HepG2 (cell line): Measurements from ENCODE around the gene GPR162. TPM values are rescaled to one million over a fixed set of nuclear protein-coding genes. Genes with fewer than 3 reads are reported as not detected.

ENCODE experiments used
- ATF7-NPFF ChIP-seq: sonication (generic); formaldehyde crosslinking; IDR thresholded peaks from 2 replicates; pipeline ENCODE4 v1.8.1; 2023; ENCODE audit warnings: mild to moderate bottlenecking, low read depth, missing genetic modification reagents, moderate library complexity
- CBFB ChIP-seq: sonication (generic); formaldehyde crosslinking; IDR thresholded peaks from 2 replicates; pipeline ENCODE4 v1.4.0; 2020; ENCODE audit warnings: missing genetic modification reagents
- E2F1 ChIP-seq: sonication (generic); formaldehyde crosslinking; IDR thresholded peaks from 2 replicates; pipeline ENCODE4 v1.5.0; 2020; ENCODE audit warnings: missing genetic modification reagents
- GFI1 ChIP-seq: sonication (generic); formaldehyde crosslinking; IDR thresholded peaks from 2 replicates; pipeline ENCODE4 v1.5.0; 2020; ENCODE audit warnings: missing genetic modification reagents, mild to moderate bottlenecking, borderline replicate concordance
- GTF2F1 ChIP-seq: fragments of 150-350 bp; IDR thresholded peaks from 2 replicates; pipeline ENCODE4 v1.6.1; 2014; ENCODE audit warnings: low read length
- MAX ChIP-seq: IDR thresholded peaks from 2 replicates; pipeline ENCODE4 v1.6.1; 2012; ENCODE audit warnings: inconsistent platforms
- MIXL1 ChIP-seq: IDR thresholded peaks from 2 replicates; pipeline ENCODE4 v1.6.1; 2016
- MLXIP ChIP-seq: sonication (generic); formaldehyde crosslinking; IDR thresholded peaks from 2 replicates; pipeline ENCODE4 v1.9.0; 2021; ENCODE audit warnings: missing genetic modification reagents, borderline replicate concordance
- MXI1 ChIP-seq: IDR thresholded peaks from 3 replicates; pipeline ENCODE4 v1.6.1; 2012; ENCODE audit warnings: low read depth, low read length, inconsistent platforms, borderline replicate concordance
- POLR2A ChIP-seq, 2 experiments: IDR thresholded peaks; 2 replicates each; pipeline ENCODE4 v1.6.1; 2011; ENCODE audit warnings: low read depth in 2 of 2, low read length in 2 of 2, mild to moderate bottlenecking in 1 of 2, moderate library complexity in 1 of 2; ENCODE audit not compliant: insufficient read depth in 1 of 2
- PPARG ChIP-seq: conservative IDR thresholded peaks from 2 replicates; pipeline ENCODE4 v1.6.1; 2016; ENCODE audit warnings: missing biosample characterization, missing genetic modification reagents
- TOPORS ChIP-seq: sonication (generic); formaldehyde crosslinking; IDR thresholded peaks from 2 replicates; pipeline ENCODE4 v1.8.0; 2023; ENCODE audit warnings: mild to moderate bottlenecking, missing genetic modification reagents
- TP53 ChIP-seq: sonication (generic); formaldehyde crosslinking; conservative IDR thresholded peaks from 2 replicates; pipeline ENCODE4 v1.4.0; 2020; ENCODE audit warnings: missing genetic modification reagents
- USF2 ChIP-seq, 2 experiments: sonication (generic) in 1 of 2; formaldehyde crosslinking in 1 of 2; IDR thresholded peaks; 2 replicates each; pipeline versions ENCODE4 v1.5.1 to v1.6.1; 2011 to 2020; ENCODE audit warnings: borderline replicate concordance in 1 of 2, low read depth in 1 of 2, low read length in 1 of 2, mild to moderate bottlenecking in 1 of 2, missing genetic modification reagents in 1 of 2, moderate library complexity in 1 of 2
- WIZ ChIP-seq: sonication (generic); formaldehyde crosslinking; IDR thresholded peaks from 2 replicates; pipeline ENCODE4 v1.5.1; 2020; ENCODE audit warnings: mild to moderate bottlenecking, missing genetic modification reagents
- ZFP1 ChIP-seq: IDR thresholded peaks from 2 replicates; pipeline ENCODE4 v1.6.1; 2016
- ZNF124 ChIP-seq: sonication (generic); formaldehyde crosslinking; IDR thresholded peaks from 2 replicates; pipeline ENCODE4 v1.4.0; 2020; ENCODE audit warnings: missing genetic modification reagents
- ZNF350 ChIP-seq: sonication (generic); formaldehyde crosslinking; IDR thresholded peaks from 2 replicates; pipeline ENCODE4 v1.4.0; 2020; ENCODE audit warnings: mild to moderate bottlenecking, low read depth, missing genetic modification reagents, borderline replicate concordance
- polyA plus RNA-seq, 8 experiments: library from polyadenylated mRNA; depleted of rRNA in 3 of 8; stranded (reverse) in 7 of 8; unstranded in 1 of 8; fragments of >200 nt; fragmentation: Illumina TruSeq in 4 of 8; extraction: Trizol in 4 of 8; gene quantifications; 2 replicates each; pipeline versions ENCODE4 v1.2.1 to v1.2.3, GENCODE V29; 2011 to 2016; ENCODE audit warnings: low read depth in 4 of 8, missing spikeins in 1 of 8, mixed read lengths in 1 of 8; ENCODE audit not compliant: insufficient read depth in 1 of 8
- total RNA-seq, 5 experiments: library from RNA; depleted of rRNA; stranded (reverse); fragments of >200 nt; fragmentation: Illumina TruSeq; extraction: Trizol; gene quantifications; 2 replicates each; pipeline ENCODE4 v1.2.3, GENCODE V29; 2016; ENCODE audit warnings: low read depth in 1 of 5
- TF ChIP-seq, protein P1 (sequence below): sonication (generic); formaldehyde crosslinking; IDR thresholded peaks from 2 replicates; pipeline ENCODE4 v1.4.0; 2020; ENCODE audit warnings: mild to moderate bottlenecking, missing genetic modification reagents
- TF ChIP-seq, protein P2 (sequence below): sonication (generic); formaldehyde crosslinking; IDR thresholded peaks from 2 replicates; pipeline ENCODE4 v1.8.1; 2023; ENCODE audit warnings: missing genetic modification reagents, mild to moderate bottlenecking, borderline replicate concordance

Gene GPR162
- total and polyA plus RNA-seq, 2 of the 13 experiments (the other 11 are each of a cell fraction or from before 2014, with no cell fraction given): 0.08 TPM; not detected in 1

- no peak for TF ChIP-seq E2F1 (CRISPR knock-in tag)
- TF ChIP-seq GTF2F1: no peak
- TF ChIP-seq PPARG (CRISPR knock-in tag): no peak
- no peak for TF ChIP-seq USF2 (IDR thresholded peaks at IDR 0.05; ENCODE audit: low read depth, low read length)
- TF ChIP-seq USF2 (CRISPR knock-in tag; IDR thresholded peaks at IDR 0.05; ENCODE audit: borderline replicate concordance): 0 out of 2 replicates have a peak, but pooled peaks have one; percentile 5
- 0 out of 2 replicates have a peak, but pooled peaks have one; percentile 23 for TF ChIP-seq ATF7-NPFF (CRISPR knock-in tag)
- TF ChIP-seq MIXL1 (CRISPR knock-in tag): peak; percentile 74
- no peak; the same call in 1 of the 2 replicates for TF ChIP-seq WIZ (CRISPR knock-in tag)
- TF ChIP-seq ZFP1 (CRISPR knock-in tag): 0 out of 2 replicates have a peak, but pooled peaks have one; percentile 43
- peak; percentile 86 for TF ChIP-seq MAX
- TF ChIP-seq, protein P1, sequence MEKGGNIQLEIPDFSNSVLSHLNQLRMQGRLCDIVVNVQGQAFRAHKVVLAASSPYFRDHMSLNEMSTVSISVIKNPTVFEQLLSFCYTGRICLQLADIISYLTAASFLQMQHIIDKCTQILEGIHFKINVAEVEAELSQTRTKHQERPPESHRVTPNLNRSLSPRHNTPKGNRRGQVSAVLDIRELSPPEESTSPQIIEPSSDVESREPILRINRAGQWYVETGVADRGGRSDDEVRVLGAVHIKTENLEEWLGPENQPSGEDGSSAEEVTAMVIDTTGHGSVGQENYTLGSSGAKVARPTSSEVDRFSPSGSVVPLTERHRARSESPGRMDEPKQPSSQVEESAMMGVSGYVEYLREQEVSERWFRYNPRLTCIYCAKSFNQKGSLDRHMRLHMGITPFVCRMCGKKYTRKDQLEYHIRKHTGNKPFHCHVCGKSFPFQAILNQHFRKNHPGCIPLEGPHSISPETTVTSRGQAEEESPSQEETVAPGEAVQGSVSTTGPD: 0 out of 2 replicates have a peak, but pooled peaks have one; percentile 9
- no peak; the same call in 1 of the 2 replicates for TF ChIP-seq ZNF124 (CRISPR knock-in tag)
- TF ChIP-seq MLXIP (CRISPR knock-in tag): no peak
- TF ChIP-seq ZNF350 (CRISPR knock-in tag): peak; percentile 59
- TF ChIP-seq TP53 (CRISPR knock-in tag): no peak
- TF ChIP-seq TOPORS: no peak
- TF ChIP-seq, protein P2, sequence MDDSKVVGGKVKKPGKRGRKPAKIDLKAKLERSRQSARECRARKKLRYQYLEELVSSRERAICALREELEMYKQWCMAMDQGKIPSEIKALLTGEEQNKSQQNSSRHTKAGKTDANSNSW (CRISPR knock-in tag): no peak
- 0 out of 4 replicates have a peak, but pooled peaks of 1 of the 2 experiments have one; percentile 33 for TF ChIP-seq POLR2A (IDR thresholded peaks at IDR 0.05; ENCODE audit: insufficient read depth in 1 of 2, low read depth in 2 of 2, low read length in 2 of 2)
- peak; percentile 73 for TF ChIP-seq CBFB (CRISPR knock-in tag)
- 0 out of 2 replicates have a peak, but pooled peaks have one; percentile 31 for TF ChIP-seq GFI1
- 0 out of 3 replicates have a peak, but pooled peaks have one; percentile 35 for TF ChIP-seq MXI1
These were observed 42.8 kb upstream of the GPR162 start (continued) for GRCh38 chr12:6778574-6779550.
